Fibroblast of skin of left quadriceps (primary cell): ENCODE results near the gene CPNE7.

Source experiments
- DNase-seq, 2 experiments: peaks; one replicate each; pipeline ENCODE4 v3.0.0-alpha.2; 2013; ENCODE audit warnings: low read depth in 2 of 2

Gene CPNE7

DNA sequence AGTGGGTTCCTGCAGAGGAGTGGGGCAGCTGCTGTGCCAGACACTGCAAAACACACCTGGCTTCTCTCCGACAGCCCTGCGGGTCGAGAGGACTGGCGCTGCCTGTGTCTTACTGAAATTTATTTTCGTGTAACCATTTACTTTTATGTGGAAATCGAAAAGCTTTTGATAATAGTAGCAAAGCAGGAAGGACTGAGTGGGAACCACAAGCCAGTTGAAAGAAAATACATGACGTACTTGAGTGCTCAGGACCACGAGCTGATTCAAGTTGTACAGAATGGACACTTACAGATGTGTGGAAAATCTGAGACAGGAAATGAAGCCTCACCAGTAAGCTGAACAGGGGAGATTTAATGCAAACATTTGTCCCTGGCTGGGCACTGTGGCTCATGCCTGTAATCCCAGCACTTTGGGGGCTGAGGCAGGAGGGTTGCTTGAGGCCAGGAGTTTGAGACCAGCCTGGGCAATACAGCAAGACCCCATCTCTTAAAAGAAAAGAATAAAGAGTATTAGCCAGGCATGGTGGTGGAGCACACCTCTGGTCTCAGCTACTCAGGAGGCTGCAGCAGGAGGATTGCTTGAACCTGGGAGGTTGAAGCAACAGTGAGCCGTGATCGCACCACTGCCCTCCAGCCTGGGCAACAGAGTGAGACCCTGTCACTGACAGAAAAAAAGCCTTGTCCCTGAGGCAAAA is 26.4 kb upstream of the CPNE7 start:
- DNase-seq: no peak

DNA sequence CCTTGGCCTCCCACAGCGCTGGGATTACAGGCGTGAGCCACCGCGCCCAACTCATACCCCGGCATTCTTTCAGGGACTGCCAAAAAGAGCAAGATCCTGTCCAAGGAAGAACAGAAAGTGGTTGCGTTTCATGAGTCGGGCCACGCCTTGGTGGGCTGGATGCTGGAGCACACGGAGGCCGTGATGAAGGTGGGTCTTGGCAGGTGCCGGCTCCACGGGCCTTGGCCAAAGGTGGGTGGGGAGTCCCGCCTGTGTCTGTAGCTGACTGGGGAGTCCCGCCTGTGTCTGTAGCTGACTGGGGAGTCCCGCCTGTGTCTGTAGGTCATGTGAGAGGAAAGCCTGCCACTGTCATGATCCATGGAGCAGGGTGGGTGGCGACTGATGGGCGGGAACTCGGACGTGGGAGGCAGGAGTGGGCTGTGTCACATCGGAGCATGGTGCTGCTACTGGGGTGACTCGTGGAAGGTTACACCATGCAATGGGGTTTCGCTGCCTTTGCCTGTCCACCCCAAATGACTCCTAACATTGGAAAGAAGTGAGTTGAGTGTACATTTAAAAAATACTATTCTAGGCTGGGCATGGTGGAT is 25.0 kb upstream of the CPNE7 start:
- DNase-seq: no peak

DNA sequence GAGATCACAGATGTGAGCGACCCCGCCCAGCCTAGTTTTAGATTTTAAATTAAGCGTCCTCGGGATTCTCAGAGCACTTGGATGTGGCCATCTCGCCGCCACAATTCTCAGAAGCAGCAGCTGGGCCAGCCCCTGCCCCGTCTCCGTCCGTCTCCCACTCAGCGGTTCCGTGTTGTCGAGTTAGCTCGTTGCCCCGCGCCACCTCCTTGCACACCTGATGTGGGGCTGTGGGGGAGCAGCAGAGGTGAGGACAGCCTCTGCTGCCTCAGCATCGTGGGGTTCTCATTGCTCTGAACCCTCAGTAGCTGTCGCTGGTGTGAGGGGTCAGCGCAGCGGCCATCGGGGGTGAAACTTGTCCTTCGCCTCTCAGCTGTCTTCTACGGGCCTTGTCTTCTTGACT is 23.2 kb upstream of the CPNE7 start:
- DNase-seq: no peak

DNA sequence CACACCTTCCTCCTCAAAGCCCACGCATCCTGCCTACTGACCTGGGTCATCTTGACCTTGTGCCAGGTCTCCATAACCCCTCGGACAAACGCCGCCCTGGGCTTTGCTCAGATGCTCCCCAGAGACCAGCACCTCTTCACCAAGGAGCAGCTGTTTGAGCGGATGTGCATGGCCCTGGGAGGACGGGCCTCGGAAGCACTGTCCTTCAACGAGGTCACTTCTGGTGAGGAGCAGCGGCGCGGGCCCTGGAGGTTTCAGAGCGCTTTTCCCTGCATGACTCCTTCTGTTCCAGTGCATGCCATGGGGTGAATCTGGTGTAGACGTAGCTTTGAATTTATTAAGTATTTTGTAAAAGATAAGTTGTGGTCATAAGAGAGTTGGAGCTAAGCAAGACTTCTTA is 22.6 kb upstream of the CPNE7 start:
- no peak for DNase-seq

DNA sequence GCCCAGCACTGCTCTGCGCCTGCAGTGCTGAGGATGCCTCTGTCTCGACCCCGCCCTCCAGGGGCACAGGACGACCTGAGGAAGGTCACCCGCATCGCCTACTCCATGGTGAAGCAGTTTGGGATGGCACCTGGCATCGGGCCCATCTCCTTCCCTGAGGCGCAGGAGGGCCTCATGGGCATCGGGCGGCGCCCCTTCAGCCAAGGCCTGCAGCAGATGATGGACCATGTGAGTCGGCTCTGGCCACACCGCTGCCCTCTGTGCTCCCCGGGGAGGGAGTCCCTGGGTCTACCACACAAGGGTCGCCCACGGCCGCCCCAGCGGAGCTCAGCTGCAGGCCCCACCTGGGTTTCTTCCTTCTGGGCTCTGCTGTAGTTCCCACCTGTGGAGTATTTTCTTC is 21.8 kb upstream of the CPNE7 start:
- no peak for DNase-seq

DNA sequence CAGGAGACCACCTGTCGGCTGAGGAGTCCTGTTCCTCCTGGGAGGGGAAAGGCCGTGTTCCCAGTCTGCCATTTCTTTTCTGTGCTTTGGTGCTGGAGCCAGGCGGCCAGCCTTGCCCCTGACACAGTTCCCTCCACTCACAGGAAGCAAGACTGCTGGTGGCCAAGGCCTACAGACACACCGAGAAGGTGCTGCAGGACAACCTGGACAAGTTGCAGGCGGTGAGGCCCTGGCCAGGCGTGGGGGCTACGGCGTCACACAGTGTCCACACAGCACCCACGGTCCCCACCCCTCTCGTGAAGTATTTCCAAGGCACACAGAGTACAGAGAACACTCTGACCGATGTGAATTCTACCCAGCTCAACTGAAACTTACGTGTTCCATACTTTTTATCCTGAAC is 21.2 kb upstream of the CPNE7 start:
- no peak for DNase-seq

DNA sequence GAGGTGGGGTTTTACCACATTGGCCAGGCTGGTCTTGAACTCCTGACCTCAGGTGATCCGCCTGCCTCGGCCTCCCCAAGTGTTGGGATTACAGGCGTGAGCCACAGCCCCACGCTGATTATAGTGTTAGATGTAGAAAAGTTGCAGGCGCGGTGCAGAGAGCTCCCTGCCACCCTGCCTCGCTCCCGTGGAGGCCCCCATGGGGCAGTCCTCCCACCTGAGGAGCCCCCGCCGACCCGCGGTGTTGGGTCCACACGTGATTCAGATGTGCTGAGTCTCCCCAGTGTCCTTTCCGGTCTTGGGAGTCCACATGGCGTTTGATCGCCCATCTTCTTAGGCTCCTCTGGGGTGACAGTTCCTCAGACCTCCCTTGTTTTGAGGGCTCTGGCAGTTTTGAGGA is 20.3 kb upstream of the CPNE7 start:
- DNase-seq: no peak

DNA sequence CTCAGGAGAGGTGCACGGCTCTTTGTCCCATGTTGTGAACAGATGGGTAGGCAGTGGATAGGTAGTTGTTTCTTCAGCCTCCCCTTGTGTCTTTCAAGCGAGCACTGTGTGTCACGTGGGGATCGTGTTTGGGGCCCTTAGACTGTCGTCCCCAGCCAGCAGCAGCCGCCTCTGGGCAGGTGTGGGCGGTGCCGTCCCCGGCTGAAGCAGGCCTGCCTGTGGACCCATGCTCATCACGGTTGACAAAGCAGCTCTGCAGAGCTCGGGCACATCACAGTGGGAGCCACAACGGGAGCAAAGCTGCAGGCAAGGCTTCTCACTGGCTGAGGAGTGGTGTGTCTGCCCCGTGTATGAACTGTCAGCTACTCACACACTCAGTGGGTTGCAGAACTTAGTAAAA is 19.8 kb upstream of the CPNE7 start:
- DNase-seq: no peak

DNA sequence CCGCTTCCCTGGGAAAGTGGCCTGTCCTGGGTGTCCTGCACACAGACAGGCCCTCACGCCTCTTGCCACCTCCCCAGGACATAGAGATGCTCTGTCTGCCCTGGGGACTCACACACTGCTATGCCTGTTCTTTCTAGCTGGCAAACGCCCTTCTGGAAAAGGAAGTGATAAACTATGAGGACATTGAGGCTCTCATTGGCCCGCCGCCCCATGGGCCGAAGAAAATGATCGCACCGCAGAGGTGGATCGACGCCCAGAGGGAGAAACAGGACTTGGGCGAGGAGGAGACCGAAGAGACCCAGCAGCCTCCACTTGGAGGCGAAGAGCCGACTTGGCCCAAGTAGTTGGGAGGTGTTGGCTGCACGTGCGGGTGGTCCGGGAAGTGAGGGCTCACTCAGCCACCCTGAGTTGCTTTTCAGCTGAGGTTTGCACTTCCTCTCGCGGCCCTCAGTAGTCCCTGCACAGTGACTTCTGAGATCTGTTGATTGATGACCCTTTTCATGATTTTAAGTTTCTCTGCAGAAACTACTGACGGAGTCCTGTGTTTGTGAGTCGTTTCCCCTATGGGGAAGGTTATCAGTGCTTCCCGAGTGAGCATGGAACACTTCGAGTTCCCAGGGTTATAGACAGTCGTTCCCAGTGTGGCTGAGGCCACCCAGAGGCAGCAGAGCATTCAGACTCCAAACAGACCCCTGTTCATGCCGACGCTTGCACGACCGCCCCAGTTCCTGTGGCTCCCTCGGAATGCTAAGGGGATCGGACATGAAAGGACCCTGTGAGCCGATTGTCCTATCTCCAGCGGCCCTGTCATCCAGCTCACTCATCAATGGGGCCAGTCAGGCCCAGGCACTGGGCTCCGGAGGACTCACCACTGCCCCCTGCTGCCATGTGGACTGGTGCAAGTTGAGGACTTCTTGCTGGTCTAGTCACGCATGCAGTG is 18.5 kb upstream of the CPNE7 start:
- DNase-seq: no peak

DNA sequence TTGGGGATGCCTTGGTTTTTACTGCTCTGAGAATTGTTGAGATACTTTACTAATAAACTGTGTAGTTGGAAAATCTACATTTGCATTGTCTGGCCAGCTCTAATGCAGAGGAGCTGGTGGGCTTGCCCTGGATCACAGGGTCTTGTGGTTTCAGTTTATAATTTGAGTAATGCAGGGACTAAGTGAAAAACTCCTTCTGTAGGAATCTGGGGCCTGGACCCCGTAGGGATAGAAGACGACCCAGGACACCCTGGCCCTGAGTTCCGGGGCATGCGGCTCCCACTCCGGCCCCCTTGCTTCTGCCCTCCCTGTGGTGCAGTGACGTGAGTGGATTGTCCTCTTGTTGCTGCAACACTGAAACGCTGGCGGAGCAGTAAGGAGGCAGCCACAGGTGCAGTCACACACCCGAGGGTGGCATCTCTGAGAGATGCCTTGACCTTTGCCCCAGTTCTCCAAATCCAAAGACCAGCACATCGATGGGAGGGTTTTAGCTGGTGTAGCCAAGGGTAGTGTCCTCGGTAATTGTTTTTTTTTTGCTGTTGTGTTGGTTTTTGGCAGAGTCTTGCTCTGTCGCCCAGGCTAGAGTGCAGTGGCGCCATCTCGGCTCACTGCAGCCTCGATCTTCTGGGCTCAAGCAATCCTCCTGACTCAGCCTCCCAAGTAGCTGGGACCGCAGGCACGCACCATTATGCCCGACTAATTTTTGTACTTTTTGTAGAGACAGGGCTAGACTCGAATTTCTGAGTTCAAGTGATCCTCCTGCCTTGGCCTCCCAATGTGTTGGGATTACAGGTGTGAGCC is 17.7 kb upstream of the CPNE7 start:
- no peak for DNase-seq

DNA sequence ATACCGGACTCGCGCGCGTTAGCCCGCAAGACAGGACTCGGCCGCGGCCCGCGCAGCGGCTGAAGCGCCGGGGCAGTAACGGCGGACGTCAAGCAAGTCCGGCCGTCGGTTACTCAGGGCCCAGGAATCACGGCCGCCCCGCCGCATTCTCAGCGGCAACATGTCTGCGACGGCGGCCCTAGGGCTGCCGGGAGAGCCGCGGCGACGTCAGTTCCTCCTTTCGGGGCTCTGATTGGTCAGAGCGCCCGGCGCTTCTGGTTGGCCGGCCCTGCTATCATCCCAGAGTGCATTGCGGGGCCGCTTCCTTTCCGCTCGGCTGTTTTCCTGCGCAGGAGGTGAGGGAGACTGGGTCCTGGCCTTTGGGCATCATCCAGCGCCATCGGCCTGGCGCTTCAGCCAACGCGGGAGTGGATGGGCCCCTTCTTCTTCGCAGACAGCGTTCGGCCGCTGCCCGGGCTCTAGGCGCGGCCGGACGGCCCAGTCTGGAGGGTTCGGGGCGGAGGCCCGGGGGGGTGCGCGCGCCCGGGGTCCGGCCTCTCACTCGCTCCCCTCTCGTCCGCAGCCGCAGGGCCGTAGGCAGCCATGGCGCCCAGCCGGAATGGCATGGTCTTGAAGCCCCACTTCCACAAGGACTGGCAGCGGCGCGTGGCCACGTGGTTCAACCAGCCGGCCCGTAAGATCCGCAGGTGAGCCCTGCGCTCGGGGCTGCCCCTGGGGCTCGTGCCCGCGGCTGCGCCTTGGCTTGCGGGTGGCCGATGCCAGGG is 15.0 kb upstream of the CPNE7 start, which contains the start of gene RPL13:
TSS of gene RPL13 (plus strand) at position 305 of the 764 bp plus-strand sequence. CDS start at position 583, 278 bp downstream.
- DNase-seq: peak; percentile 89 to 90

DNA sequence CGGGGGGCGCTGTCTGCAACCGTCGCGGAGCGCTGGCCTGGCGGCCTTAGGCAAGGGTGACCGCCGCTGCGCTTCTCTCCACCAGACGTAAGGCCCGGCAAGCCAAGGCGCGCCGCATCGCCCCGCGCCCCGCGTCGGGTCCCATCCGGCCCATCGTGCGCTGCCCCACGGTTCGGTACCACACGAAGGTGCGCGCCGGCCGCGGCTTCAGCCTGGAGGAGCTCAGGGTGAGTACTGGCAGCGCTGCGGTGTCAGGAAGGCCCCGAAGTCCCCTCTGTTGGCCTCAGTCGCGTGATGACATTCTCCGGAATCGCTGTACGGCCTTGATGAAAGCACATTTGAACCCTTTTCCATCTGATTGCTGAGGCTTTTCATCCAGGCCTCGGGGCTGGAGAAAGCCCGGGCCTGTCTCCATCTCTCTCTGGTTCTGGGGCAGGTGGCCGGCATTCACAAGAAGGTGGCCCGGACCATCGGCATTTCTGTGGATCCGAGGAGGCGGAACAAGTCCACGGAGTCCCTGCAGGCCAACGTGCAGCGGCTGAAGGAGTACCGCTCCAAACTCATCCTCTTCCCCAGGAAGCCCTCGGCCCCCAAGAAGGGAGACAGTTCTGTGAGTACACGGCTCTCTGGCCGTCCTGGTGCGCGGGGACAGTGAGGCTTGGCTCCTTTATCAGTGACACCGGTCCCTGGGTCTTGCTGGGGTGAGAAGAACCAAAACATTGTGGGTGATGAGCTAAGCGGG is 14.2 kb upstream of the CPNE7 start:
- no peak for DNase-seq

DNA sequence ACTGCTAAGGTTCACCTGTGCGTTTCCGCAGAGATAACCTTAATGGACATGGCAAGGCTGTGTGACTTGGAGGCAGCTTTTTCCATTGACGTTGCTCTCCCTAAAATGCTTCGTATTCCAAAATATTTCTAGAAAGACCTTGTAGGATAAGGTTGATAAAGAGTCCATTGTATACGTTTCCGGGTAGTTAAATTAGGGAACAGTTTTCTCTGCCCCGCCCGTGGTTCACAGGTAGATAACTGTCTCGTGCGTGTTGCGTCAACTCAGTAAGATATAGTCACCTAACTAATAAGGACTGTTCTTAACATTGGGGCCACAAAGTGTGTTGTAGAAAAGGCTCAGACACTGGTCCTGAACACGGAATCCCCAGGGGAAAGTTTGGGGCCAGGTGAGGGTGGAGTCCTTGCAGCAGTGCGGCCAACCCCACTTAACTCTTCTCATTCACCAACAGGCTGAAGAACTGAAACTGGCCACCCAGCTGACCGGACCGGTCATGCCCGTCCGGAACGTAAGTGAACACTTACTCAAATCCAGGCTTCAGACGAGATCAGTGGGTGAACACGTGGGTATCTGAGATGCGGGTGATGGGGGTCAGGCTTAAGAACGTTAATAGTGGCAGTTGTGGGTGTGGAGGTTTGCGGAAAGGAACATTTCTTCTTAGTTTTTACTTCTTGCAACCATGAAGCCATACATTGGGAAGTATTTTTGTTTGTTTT is 13.5 kb upstream of the CPNE7 start:
- DNase-seq: no peak

DNA sequence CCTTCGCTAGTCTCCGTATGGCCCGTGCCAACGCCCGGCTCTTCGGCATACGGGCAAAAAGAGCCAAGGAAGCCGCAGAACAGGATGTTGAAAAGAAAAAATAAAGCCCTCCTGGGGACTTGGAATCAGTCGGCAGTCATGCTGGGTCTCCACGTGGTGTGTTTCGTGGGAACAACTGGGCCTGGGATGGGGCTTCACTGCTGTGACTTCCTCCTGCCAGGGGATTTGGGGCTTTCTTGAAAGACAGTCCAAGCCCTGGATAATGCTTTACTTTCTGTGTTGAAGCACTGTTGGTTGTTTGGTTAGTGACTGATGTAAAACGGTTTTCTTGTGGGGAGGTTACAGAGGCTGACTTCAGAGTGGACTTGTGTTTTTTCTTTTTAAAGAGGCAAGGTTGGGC is 12.6 kb upstream of the CPNE7 start:
- DNase-seq: no peak

DNA sequence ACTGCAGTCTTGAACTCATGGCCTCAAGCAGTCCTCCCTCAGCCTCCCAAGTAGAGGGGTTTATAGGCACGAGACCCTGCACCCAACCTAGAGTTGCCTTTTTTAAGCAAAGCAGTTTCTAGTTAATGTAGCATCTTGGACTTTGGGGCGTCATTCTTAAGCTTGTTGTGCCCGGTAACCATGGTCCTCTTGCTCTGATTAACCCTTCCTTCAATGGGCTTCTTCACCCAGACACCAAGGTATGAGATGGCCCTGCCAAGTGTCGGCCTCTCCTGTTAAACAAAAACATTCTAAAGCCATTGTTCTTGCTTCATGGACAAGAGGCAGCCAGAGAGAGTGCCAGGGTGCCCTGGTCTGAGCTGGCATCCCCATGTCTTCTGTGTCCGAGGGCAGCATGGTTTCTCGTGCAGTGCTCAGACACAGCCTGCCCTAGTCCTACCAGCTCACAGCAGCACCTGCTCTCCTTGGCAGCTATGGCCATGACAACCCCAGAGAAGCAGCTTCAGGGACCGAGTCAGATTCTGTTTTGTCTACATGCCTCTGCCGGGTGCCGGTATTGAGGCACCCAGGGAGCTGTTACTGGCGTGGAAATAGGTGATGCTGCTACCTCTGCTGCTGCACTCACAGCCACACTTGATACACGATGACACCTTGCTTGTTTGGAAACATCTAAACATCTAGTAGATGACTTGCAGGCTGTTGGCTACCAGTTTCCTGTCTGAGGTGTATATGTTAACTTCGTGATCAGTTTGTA is 11.7 kb upstream of the CPNE7 start:
- no peak for DNase-seq

DNA sequence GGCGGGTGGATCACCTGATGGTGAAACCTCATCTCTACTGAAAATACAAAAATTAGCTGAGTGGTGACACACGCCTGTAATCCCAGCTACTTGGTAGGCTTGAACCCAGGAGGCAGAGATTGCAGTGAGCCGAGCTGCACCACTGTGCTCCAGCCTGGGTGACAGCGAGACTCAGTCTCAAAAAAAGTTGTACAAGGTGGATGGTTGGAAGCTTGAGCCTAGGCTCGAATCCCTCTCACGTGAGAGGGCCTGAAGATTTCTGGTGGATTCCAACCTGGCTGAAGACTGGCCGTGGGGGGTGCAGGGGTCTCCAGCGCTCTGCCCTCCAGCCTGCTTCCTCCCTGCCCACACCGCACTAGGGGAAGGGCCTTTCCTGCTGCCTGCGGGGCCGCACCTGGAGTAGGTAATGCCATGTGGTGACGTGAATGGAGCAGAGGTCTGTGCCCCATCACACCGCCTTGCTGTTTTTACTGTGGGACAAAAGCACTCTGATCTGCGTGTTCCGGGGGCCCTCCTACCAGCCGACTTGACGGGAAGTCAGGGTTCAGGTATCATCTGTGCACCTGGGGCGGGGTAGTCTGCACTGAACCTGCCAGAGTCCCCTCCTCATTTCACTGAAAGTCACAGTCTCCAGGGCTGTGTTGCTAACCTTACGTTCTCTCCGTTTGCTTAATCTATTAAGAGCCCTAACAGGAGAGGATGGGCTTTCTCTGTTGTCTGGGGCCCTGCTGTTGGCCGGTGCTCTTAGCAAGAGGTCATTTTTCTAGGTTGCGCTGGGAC is 10.9 kb upstream of the CPNE7 start:
- no peak for DNase-seq

DNA sequence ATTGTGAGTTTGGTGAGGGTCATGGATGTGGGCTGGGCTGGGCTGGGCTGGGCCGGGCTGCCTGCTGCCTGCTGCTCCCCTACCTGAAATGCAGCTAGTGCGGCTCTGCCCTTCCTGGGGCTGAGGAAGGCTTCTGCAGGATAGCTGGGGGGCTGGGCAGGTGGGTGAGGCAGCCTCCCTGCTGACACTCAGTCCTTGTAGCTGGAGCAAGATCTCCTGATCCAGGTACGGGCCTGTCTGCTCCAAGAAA is 10.4 kb upstream of the CPNE7 start:
- DNase-seq: no peak
